ENCODE measurements around the gene MACROD2. TPM values are rescaled to one million over a fixed set of nuclear protein-coding genes. Genes with fewer than 3 reads are reported as not detected.
A peak's percentile ranks its signal among the peaks of the same experiment; 100 is the strongest.

Gene MACROD2
- polyA plus RNA-seq (20.5 and 23.2 TPM in 2 replicates), polyA minus RNA-seq (76.9 and 126 TPM in 2 replicates)

GRCh38 chr20:13995086-13995665, at the start of gene MACROD2:
Gene MACROD2 (plus strand): TSS chr20:13995516.
- peaks cover 7% of the 10 kb centered on the region for H3K9me3 ChIP-seq (ENCODE audit: low read length)
- H3K4me3 ChIP-seq (ENCODE audit: low read length), result peak within 1 kb of the TSS; percentile 82
- no peaks in the 10 kb centered on the region for H4K20me1 ChIP-seq (ENCODE audit: insufficient read depth)
- TF ChIP-seq SMC3 (conservative IDR thresholded peaks at IDR 0.05; ENCODE audit: poor library complexity), result no peak
- no peak for TF ChIP-seq RAD21 (conservative IDR thresholded peaks at IDR 0.05)
- TF ChIP-seq POLR2AphosphoS5 (IDR thresholded peaks at IDR 0.05), result peak; percentile 73
- peak; percentile 17 for TF ChIP-seq MXI1 (conservative IDR thresholded peaks at IDR 0.05; ENCODE audit: poor library complexity, severe bottlenecking)
- TF ChIP-seq, protein P1, sequence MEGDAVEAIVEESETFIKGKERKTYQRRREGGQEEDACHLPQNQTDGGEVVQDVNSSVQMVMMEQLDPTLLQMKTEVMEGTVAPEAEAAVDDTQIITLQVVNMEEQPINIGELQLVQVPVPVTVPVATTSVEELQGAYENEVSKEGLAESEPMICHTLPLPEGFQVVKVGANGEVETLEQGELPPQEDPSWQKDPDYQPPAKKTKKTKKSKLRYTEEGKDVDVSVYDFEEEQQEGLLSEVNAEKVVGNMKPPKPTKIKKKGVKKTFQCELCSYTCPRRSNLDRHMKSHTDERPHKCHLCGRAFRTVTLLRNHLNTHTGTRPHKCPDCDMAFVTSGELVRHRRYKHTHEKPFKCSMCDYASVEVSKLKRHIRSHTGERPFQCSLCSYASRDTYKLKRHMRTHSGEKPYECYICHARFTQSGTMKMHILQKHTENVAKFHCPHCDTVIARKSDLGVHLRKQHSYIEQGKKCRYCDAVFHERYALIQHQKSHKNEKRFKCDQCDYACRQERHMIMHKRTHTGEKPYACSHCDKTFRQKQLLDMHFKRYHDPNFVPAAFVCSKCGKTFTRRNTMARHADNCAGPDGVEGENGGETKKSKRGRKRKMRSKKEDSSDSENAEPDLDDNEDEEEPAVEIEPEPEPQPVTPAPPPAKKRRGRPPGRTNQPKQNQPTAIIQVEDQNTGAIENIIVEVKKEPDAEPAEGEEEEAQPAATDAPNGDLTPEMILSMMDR (IDR thresholded peaks at IDR 0.05; ENCODE audit: poor library complexity, severe bottlenecking), result peak; percentile 35
- TF ChIP-seq EZH2 (IDR thresholded peaks at IDR 0.05; ENCODE audit: borderline replicate concordance, insufficient read depth, low read length, poor library complexity, severe bottlenecking), result no peak
- H3K36me3 ChIP-seq (ENCODE audit: insufficient read depth, low read length), result no peaks in the 10 kb centered on the region
- H3K79me2 ChIP-seq (replicated peaks; ENCODE audit: insufficient read depth, low read length), result no peaks in the 10 kb centered on the region
- H3K27ac ChIP-seq (ENCODE audit: low read length), result peak within 1 kb of the TSS; percentile 54
- H3K9ac ChIP-seq (ENCODE audit: low read length), result peak within 1 kb of the TSS; percentile 55
- peak within 1 kb of the TSS; percentile 21 for H3K4me2 ChIP-seq (ENCODE audit: low read length)
- H3F3A ChIP-seq (ENCODE audit: insufficient read depth, low read length, poor library complexity, severe bottlenecking), result no peaks in the 10 kb centered on the region
- peak within 1 kb of the TSS; percentile 80 for H2AFZ ChIP-seq (ENCODE audit: low read depth, low read length)
- no peaks in the 10 kb centered on the region for H3K9me2 ChIP-seq (ENCODE audit: insufficient read depth, low read length)
- H3K27me3 ChIP-seq (ENCODE audit: insufficient read depth, low read depth, low read length), result no peaks in the 10 kb centered on the region

DNA sequence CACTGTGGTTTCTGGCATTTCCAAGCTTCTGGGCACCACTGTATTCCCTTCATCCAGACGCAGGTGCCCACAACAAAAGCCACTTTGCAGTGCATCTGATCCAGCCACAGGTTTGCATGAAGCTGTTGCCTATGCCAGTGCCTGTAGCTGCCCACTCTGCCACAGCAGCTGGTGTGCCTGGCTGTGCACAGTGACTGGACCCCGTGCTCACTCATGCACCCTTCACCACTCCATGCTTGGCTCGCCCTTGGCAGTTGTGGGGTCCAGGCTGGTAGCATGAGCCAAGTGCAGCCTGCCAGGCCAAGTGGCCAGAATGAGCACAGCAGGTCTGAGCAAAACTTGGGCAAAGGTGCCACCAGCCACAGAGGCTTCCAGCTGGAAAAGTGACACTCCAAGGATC, 47.6 kb upstream of the MACROD2 start:
- H3F3A ChIP-seq (ENCODE audit: insufficient read depth, low read length, poor library complexity, severe bottlenecking), result no peaks in the 10 kb centered on the region
- no peak overlapping the region for H3K4me3 ChIP-seq (ENCODE audit: low read length)
- H3K4me2 ChIP-seq (ENCODE audit: low read length), result no peak overlapping the region
- TF ChIP-seq EZH2 (IDR thresholded peaks at IDR 0.05; ENCODE audit: borderline replicate concordance, insufficient read depth, low read length, poor library complexity, severe bottlenecking), result no peak
- no peak for TF ChIP-seq EP300 (conservative IDR thresholded peaks at IDR 0.05; ENCODE audit: poor library complexity, severe bottlenecking)
- no peak for TF ChIP-seq RAD21 (conservative IDR thresholded peaks at IDR 0.05)
- TF ChIP-seq MXI1 (conservative IDR thresholded peaks at IDR 0.05; ENCODE audit: poor library complexity, severe bottlenecking), result no peak
- TF ChIP-seq SMC3 (conservative IDR thresholded peaks at IDR 0.05; ENCODE audit: poor library complexity), result no peak
- H3K9ac ChIP-seq (ENCODE audit: low read length), result no peak overlapping the region
- H3K36me3 ChIP-seq (ENCODE audit: insufficient read depth, low read length), result no peaks in the 10 kb centered on the region
- H2AFZ ChIP-seq (ENCODE audit: low read depth, low read length), result no peak overlapping the region
- H3K27ac ChIP-seq (ENCODE audit: low read length), result no peak overlapping the region
- no peaks in the 10 kb centered on the region for H3K79me2 ChIP-seq (replicated peaks; ENCODE audit: insufficient read depth, low read length)
- no peaks in the 10 kb centered on the region for H4K20me1 ChIP-seq (ENCODE audit: insufficient read depth)
- no peaks in the 10 kb centered on the region for H3K9me3 ChIP-seq (ENCODE audit: low read length)
- no peaks in the 10 kb centered on the region for H3K27me3 ChIP-seq (ENCODE audit: insufficient read depth, low read depth, low read length)
- H3K9me2 ChIP-seq (ENCODE audit: insufficient read depth, low read length), result no peaks in the 10 kb centered on the region

DNA sequence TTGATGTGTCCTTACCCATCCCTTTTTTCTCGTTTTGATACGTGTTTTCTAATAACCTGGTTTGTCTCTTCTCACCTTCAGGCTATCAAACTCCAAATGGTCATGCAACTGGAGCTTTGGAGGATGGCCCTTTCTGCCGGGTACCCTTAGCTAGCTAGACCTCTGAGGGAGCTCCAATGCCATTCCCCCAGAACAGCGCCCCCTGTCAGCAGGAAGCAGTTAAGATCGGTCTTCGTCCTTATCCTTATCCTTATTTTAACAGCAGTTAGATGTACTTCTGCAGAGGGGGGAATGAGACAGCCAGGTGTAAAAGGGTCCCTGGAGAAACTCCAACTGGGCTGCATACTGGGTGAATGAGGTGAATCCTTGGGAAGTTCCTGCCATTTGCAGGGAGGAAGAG, 42.1 kb upstream of the MACROD2 start:
- Histone ChIP-seq H2AFZ (ENCODE audit: low read depth, low read length) (no peak overlapping the region), H3K9me3 (ENCODE audit: low read length) (no peaks in the 10 kb centered on the region), H3K36me3 (ENCODE audit: insufficient read depth, low read length) (no peaks in the 10 kb centered on the region), H3K4me2 (ENCODE audit: low read length) (no peak overlapping the region), H3K9ac (ENCODE audit: low read length) (no peak overlapping the region), H3K9me2 (ENCODE audit: insufficient read depth, low read length) (no peaks in the 10 kb centered on the region), H3K27ac (ENCODE audit: low read length) (no peak overlapping the region), H4K20me1 (ENCODE audit: insufficient read depth) (no peaks in the 10 kb centered on the region), H3K79me2 (replicated peaks; ENCODE audit: insufficient read depth, low read length) (no peaks in the 10 kb centered on the region), H3K4me3 (ENCODE audit: low read length) (no peak overlapping the region), H3K27me3 (ENCODE audit: insufficient read depth, low read depth, low read length) (no peaks in the 10 kb centered on the region), H3F3A (ENCODE audit: insufficient read depth, low read length, poor library complexity, severe bottlenecking) (no peaks in the 10 kb centered on the region)
- TF ChIP-seq REST (IDR thresholded peaks at IDR 0.05; ENCODE audit: borderline replicate concordance), result no peak
- no peak for TF ChIP-seq TAF1 (IDR thresholded peaks at IDR 0.05; ENCODE audit: low read depth)
- TF ChIP-seq, protein P1 (IDR thresholded peaks at IDR 0.05; ENCODE audit: poor library complexity, severe bottlenecking), result no peak
- TF ChIP-seq MXI1 (conservative IDR thresholded peaks at IDR 0.05; ENCODE audit: poor library complexity, severe bottlenecking), result no peak
- no peak for TF ChIP-seq EP300 (conservative IDR thresholded peaks at IDR 0.05; ENCODE audit: poor library complexity, severe bottlenecking)
